ENCODE measurements around the gene PLA2R1.
A peak's percentile ranks its signal among the peaks of the same experiment; 100 is the strongest.

The PLA2R1 gene

GRCh38 chr2:160097326-160097725 lies 34.9 kb upstream of the PLA2R1 start:
- TF ChIP-seq, protein P1, sequence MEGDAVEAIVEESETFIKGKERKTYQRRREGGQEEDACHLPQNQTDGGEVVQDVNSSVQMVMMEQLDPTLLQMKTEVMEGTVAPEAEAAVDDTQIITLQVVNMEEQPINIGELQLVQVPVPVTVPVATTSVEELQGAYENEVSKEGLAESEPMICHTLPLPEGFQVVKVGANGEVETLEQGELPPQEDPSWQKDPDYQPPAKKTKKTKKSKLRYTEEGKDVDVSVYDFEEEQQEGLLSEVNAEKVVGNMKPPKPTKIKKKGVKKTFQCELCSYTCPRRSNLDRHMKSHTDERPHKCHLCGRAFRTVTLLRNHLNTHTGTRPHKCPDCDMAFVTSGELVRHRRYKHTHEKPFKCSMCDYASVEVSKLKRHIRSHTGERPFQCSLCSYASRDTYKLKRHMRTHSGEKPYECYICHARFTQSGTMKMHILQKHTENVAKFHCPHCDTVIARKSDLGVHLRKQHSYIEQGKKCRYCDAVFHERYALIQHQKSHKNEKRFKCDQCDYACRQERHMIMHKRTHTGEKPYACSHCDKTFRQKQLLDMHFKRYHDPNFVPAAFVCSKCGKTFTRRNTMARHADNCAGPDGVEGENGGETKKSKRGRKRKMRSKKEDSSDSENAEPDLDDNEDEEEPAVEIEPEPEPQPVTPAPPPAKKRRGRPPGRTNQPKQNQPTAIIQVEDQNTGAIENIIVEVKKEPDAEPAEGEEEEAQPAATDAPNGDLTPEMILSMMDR (conservative IDR thresholded peaks at IDR 0.05): no peak
- no peak overlapping the region for H3K27ac ChIP-seq

DNA sequence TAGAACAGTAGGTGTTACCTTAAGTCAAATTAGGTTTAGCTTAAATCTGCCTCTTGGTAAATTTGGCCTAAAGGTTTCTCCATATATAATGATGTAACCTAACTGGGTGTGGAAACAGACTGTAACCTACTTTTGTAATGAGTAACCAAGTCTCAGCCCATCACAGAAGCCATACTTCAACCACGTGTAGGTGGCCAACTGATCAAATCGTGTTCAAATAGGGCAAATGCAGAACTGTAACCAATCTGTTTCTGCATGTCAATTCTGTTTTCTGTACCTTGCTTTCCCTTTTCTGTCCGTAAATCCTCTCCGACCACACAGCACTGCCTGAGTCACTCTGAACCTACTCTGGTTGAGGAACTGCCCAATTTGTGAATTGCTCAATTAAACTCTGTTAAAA lies 34.0 kb upstream of the PLA2R1 start:
- TF ChIP-seq, protein P1 (conservative IDR thresholded peaks at IDR 0.05): no peak
- H3K27ac ChIP-seq: no peak overlapping the region

GRCh38 chr2:160092445-160092844 lies 30.0 kb upstream of the PLA2R1 start:
- TF ChIP-seq, protein P1 (conservative IDR thresholded peaks at IDR 0.05): no peak
- no peak overlapping the region for H3K27ac ChIP-seq

DNA sequence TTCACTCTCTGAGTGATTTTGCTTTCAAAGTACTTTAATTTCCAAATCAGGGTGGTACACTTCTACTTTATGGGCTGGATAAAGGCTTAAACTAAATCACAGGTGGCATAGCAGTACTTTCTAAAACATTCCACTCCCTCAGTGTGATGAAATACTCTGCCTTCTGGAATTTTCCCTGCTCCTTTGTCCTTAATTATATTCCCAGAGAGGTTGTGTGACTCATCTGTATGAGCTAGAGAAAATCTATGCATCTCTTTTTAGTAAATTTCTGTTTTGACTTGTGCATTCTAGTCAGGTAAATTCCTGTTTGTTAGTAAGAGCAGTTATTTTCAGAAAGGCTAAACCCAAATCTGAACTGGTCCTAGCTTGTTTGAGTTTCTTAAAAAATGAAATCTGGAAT lies 29.0 kb upstream of the PLA2R1 start:
- TF ChIP-seq, protein P1 (conservative IDR thresholded peaks at IDR 0.05): no peak
- H3K27ac ChIP-seq: no peak overlapping the region

DNA sequence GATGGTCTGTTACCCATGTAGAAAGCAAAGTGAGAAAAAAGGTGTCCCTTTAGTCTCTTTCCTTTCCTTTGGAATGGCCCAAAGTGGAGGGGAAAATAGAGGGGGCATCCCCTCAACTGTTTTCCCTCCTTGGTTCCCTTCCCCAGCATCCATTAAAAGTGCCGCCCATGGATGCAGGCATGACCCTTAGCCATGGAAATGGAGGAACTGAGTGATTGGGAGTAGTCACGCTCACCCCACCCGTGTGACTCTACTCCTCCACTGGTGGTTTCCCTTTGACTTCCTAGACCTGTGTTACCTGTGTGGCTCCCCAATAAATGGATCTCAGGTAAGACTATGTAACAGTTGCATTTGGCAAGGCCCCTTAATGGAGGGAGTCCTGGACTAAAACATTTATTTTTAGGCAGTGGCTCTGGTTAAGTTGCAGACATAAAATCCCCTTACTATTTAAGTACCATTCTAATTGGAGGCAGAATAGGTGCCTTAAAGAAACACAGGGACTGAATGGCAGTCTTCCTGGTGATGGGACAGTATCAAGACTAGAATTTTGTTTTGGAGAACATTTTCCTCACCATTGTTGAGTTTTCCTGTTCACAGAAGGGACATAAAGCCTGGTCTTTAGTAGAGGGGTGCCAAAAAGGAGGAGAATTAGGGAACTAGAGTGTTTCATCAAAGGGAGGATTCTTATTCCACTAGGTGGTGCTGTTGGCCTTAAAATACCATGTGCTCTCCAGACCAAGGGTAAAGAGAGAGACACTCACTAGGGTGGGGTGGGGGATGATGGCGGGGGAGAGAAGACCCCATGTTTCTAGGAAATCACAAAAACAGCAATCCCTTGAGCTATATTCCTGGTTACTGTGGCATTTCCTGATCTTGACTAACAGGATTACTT lies 25.7 kb upstream of the PLA2R1 start:
- TF ChIP-seq, protein P1 (conservative IDR thresholded peaks at IDR 0.05): peak; percentile 18; the same call in 1 of the 2 replicates

DNA sequence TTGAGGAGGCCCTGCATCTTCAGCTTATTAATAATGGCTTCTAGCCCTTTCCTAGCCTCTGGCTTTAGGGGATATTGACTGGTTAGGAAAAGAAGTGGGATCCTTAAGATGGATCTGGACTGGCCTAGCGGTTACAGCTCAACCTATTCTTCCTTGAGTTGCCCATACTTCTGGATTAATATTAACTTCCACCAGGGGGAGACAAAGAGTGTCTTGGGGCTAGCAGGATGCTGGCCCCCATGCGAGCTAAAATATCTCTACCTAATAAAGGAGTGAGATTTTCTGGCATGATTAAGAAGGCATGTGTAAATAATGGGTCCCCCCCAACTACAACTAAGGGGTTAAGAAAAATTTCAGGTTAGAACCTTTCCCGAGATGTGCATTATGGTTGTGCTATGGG lies 23.2 kb upstream of the PLA2R1 start:
- H3K27ac ChIP-seq: no peak overlapping the region
- TF ChIP-seq, protein P1 (conservative IDR thresholded peaks at IDR 0.05): no peak

More for the DNA sequence above, 25.7 kb upstream of the PLA2R1 start:
- H3K27ac ChIP-seq: no peak overlapping the region

- H3K27ac ChIP-seq: peak overlapping the region; percentile 55
- TF ChIP-seq, protein P1 (conservative IDR thresholded peaks at IDR 0.05): no peak
Measured at GRCh38 chr2:160077912-160078810, 15.7 kb upstream of the PLA2R1 start.

Measured in VCaP (cell line).